Measurements from ENCODE around the gene GPR139. TPM values are rescaled to one million over a fixed set of nuclear protein-coding genes. Genes with fewer than 3 reads are reported as not detected.

GPR139 gene
- not detected for total RNA-seq
- not detected for polyA plus RNA-seq (ENCODE audit: insufficient read depth, low read depth, low replicate concordance)
- long read RNA-seq, donor 1 = 0 reads
- long read RNA-seq, donor 2 = 0 reads
- long read RNA-seq, donor 3 = 0 reads
- long read RNA-seq, donor 4 = 0 reads
- long read RNA-seq, donor 5 = 0 reads
- long read RNA-seq, donor 6 = 0 reads
- long read RNA-seq, donor 7 = 0 reads
- long read RNA-seq, donor 8 = 0 reads
- long read RNA-seq, donor 9 = 0 reads
- long read RNA-seq, donor 10 = 0 reads

GRCh38 chr16:20073203-20074098 is at the start of gene GPR139:
Gene GPR139, minus strand, starts transcription at chr16:20073890. Its CDS starts 274 bp downstream, at chr16:20073616.
- H3K27me3 ChIP-seq (ENCODE audit: control insufficient read depth, insufficient read depth, low read length) = peaks cover 6% of the 10 kb centered on the region
- H3K4me3 ChIP-seq (ENCODE audit: low read length in 3 of 3) = no peak within 1 kb of the TSS
- DNase-seq (peak in 4 of 5 donors; percentile 3 to 39 (median 21)), FAIRE-seq (no peak)
- no peak within 1 kb of the TSS for H3K27ac ChIP-seq (ENCODE audit: low read depth in 2 of 2, low read length in 2 of 2)
- H3K9me3 ChIP-seq (ENCODE audit: control insufficient read depth in 2 of 3, insufficient read depth in 1 of 3, low read length in 3 of 3) = no peaks in the 10 kb centered on the region
- no peaks in the 10 kb centered on the region for H3K36me3 ChIP-seq (ENCODE audit: control insufficient read depth in 2 of 3, insufficient read depth in 3 of 3, low read length in 3 of 3)
- TF ChIP-seq, protein P1, sequence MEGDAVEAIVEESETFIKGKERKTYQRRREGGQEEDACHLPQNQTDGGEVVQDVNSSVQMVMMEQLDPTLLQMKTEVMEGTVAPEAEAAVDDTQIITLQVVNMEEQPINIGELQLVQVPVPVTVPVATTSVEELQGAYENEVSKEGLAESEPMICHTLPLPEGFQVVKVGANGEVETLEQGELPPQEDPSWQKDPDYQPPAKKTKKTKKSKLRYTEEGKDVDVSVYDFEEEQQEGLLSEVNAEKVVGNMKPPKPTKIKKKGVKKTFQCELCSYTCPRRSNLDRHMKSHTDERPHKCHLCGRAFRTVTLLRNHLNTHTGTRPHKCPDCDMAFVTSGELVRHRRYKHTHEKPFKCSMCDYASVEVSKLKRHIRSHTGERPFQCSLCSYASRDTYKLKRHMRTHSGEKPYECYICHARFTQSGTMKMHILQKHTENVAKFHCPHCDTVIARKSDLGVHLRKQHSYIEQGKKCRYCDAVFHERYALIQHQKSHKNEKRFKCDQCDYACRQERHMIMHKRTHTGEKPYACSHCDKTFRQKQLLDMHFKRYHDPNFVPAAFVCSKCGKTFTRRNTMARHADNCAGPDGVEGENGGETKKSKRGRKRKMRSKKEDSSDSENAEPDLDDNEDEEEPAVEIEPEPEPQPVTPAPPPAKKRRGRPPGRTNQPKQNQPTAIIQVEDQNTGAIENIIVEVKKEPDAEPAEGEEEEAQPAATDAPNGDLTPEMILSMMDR (IDR thresholded peaks at IDR 0.05; ENCODE audit: borderline replicate concordance, extremely low read depth, insufficient read depth) = no peak
- no peak within 1 kb of the TSS for H3K9ac ChIP-seq (ENCODE audit: low read length in 3 of 3)
- H3K4me1 ChIP-seq (ENCODE audit: control insufficient read depth in 2 of 3, insufficient read depth in 2 of 3, low read depth in 1 of 3, low read length in 3 of 3) = no peaks in the 10 kb centered on the region
- intact Hi-C loops (cut with DNase I) = no loop called here

GRCh38 chr16:20122011-20122410 is 48.3 kb upstream of the GPR139 start:
- no peak overlapping the region for H3K4me3 ChIP-seq (ENCODE audit: low read length in 3 of 3)
- no peaks in the 10 kb centered on the region for H3K36me3 ChIP-seq (ENCODE audit: control insufficient read depth in 2 of 3, insufficient read depth in 3 of 3, low read length in 3 of 3)
- H3K9ac ChIP-seq (ENCODE audit: low read length in 3 of 3) = no peak overlapping the region
- H3K9me3 ChIP-seq (ENCODE audit: control insufficient read depth in 2 of 3, insufficient read depth in 1 of 3, low read length in 3 of 3) = peaks cover 0 to 6% (median 0%) of the 10 kb centered on the region in 3 donors
- no peak overlapping the region for H3K27ac ChIP-seq (ENCODE audit: low read depth in 2 of 2, low read length in 2 of 2)
- FAIRE-seq = no peak
- intact Hi-C loops (cut with DNase I) = no loop called here
- TF ChIP-seq, protein P1 (IDR thresholded peaks at IDR 0.05; ENCODE audit: borderline replicate concordance, extremely low read depth, insufficient read depth) = no peak
- H3K4me1 ChIP-seq (ENCODE audit: control insufficient read depth in 2 of 3, insufficient read depth in 2 of 3, low read depth in 1 of 3, low read length in 3 of 3) = no peaks in the 10 kb centered on the region
- H3K27me3 ChIP-seq (ENCODE audit: control insufficient read depth, insufficient read depth, low read length) = no peaks in the 10 kb centered on the region
- no peak for DNase-seq

DNA sequence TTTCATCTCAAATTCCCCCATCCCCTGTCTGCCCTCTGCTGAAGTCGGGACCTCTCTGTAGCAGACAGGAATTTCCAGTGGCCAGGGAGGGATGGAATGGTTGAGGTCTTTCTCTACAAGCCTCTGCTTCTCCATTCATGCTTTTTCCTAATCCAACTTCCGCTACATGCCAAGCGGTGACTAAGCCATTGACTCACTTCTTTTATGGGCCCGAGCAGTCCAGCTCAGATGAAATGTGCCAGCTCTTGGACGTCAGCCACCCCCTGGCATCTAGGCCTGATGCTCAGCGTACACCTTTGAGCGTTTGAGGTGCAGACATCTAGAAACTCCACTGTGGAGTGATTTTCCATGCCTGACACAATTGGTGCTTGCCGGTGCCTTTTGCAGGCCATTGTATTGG is 40.7 kb upstream of the GPR139 start:
- no peaks in the 10 kb centered on the region for H3K4me1 ChIP-seq (ENCODE audit: control insufficient read depth in 2 of 3, insufficient read depth in 2 of 3, low read depth in 1 of 3, low read length in 3 of 3)
- DNase-seq = no peak
- H3K27me3 ChIP-seq (ENCODE audit: control insufficient read depth, insufficient read depth, low read length) = no peaks in the 10 kb centered on the region
- H3K9ac ChIP-seq (ENCODE audit: low read length in 3 of 3) = no peak overlapping the region
- H3K4me3 ChIP-seq (ENCODE audit: low read length in 3 of 3) = no peak overlapping the region
- no peaks in the 10 kb centered on the region for H3K9me3 ChIP-seq (ENCODE audit: control insufficient read depth in 2 of 3, insufficient read depth in 1 of 3, low read length in 3 of 3)
- intact Hi-C loops (cut with DNase I) = no loop called here
- no peak for FAIRE-seq
- TF ChIP-seq, protein P1 (IDR thresholded peaks at IDR 0.05; ENCODE audit: borderline replicate concordance, extremely low read depth, insufficient read depth) = no peak
- H3K27ac ChIP-seq (ENCODE audit: low read depth in 2 of 2, low read length in 2 of 2) = no peak overlapping the region
- no peaks in the 10 kb centered on the region for H3K36me3 ChIP-seq (ENCODE audit: control insufficient read depth in 2 of 3, insufficient read depth in 3 of 3, low read length in 3 of 3)
